ENCODE measurements around the gene VWA7. TPM values are rescaled to one million over a fixed set of nuclear protein-coding genes. Genes with fewer than 3 reads are reported as not detected.

The VWA7 gene
- total RNA-seq, 4 donors from 2014 or later = 1.2 to 8.9 (median 5.4) TPM

DNA sequence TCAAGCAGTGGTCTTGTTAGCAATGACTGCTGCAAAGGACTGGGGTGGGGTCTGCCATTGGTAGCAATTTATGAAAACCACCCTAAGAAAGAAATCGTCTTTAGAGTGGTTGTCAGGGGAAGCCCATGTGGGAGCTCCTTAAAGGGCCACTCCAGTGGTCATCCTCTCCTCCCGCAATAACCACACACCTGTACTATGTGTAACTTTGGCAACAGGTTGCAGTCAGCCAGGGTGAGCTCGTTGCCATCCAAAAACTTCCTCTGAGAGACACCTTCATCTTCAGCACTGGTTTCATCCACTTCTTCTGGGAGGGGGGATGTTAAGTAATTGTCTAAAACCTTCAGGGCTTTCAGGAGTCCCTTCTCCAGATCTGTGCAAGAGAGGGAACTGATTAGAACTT is 45.1 kb downstream of the VWA7 start:
- TF ChIP-seq, protein P1, sequence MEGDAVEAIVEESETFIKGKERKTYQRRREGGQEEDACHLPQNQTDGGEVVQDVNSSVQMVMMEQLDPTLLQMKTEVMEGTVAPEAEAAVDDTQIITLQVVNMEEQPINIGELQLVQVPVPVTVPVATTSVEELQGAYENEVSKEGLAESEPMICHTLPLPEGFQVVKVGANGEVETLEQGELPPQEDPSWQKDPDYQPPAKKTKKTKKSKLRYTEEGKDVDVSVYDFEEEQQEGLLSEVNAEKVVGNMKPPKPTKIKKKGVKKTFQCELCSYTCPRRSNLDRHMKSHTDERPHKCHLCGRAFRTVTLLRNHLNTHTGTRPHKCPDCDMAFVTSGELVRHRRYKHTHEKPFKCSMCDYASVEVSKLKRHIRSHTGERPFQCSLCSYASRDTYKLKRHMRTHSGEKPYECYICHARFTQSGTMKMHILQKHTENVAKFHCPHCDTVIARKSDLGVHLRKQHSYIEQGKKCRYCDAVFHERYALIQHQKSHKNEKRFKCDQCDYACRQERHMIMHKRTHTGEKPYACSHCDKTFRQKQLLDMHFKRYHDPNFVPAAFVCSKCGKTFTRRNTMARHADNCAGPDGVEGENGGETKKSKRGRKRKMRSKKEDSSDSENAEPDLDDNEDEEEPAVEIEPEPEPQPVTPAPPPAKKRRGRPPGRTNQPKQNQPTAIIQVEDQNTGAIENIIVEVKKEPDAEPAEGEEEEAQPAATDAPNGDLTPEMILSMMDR (IDR thresholded peaks at IDR 0.05) = no peak
- no peak for TF ChIP-seq POLR2A (IDR thresholded peaks at IDR 0.05)
- Histone ChIP-seq H3K36me3 (peaks cover 33 to 42% of the 10 kb centered on the region in 2 donors), H3K9me3 (no peaks in the 10 kb centered on the region), H3K27me3 (no peaks in the 10 kb centered on the region), H3K4me3 (replicated peaks in 1 of 3) (no peak overlapping the region), H3K27ac (no peak overlapping the region), H3K4me1 (peaks cover 39 to 45% of the 10 kb centered on the region in 2 donors)
- intact Hi-C loops (cut with DNase I) = loop anchor here (5.0 kb wide), 1 partner anchor 45 kb away; no protein-coding TSS in a partner anchor
- DNase-seq = no peak
- WGBS, 2 donors = 68 to 79% methylated on average over 3 of the region's 3 CpGs

DNA sequence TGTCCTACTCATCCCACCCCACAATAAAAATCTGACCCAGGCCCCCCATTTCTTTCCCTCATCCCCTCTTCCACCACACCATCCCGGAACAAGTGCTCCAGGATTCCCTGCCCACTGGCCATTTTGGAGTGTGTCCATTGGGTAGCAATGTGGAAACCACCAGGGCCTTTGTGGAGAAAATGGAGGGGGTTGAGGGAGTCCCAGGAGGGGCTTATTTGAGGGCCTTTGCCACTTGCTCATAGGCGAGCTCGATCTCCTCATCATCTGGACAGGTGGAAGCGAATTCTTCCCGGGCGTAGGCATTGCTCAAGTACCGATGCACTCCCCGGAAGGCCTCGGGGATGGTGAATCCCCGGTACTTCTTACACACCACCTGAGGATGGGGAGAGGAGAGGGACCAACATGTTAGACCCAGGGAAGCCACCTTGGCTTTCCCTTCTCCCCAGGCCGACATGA is 46.5 kb downstream of the VWA7 start:
- H3K4me3 ChIP-seq (replicated peaks in 1 of 3) = no peak overlapping the region
- peaks cover 33 to 42% of the 10 kb centered on the region in 2 donors for H3K36me3 ChIP-seq
- peaks cover 37 to 53% of the 10 kb centered on the region in 2 donors for H3K4me1 ChIP-seq
- no peaks in the 10 kb centered on the region for H3K27me3 ChIP-seq
- peak overlapping the region; percentile 82 to 98 (median 93) for H3K27ac ChIP-seq
- DNase-seq = no peak
- intact Hi-C loops (cut with DNase I) = loop anchor here (5.0 kb wide), 1 partner anchor 43 kb away; no protein-coding TSS in a partner anchor
- TF ChIP-seq POLR2A (IDR thresholded peaks at IDR 0.05) = no peak
- TF ChIP-seq, protein P1 (IDR thresholded peaks at IDR 0.05) = no peak
- H3K9me3 ChIP-seq = no peaks in the 10 kb centered on the region
- WGBS, 2 donors = 88 to 89% methylated on average over 11 of the region's 11 CpGs

DNA sequence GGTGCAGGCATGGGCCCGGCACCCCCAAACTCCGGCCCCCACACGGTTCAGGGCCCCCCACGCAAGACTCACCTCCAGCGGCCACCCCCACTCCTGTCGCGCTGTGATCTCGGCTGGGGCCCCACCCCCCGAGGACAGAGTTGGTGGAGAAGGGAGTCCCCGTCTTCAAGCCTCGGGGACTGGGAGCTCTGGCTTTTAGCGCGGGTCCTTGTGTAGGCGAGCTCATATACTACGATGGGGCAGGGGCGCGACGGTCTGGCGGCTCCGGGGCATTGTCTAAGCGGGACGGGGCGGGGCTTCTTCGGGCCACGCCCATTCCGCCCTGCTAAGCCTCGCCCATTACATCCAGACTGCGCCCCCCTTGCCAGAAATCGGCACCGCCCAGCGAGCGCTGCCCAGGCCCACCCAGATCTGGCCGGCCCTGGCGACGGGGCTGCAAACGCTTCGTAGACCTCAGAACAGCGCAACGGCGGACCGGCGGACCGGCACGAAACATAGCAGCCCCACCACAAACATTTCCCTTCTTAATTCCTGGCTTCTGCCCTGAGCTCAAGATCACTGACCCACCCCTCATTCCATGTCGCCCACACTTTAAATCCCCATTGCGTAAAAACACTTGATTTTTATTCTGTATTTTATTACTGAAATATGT is 47.0 kb downstream of the VWA7 start:
- intact Hi-C loops (cut with DNase I) = loop anchor here (5.0 to 10.0 kb wide), 2 partner anchors 43 to 105 kb away; no protein-coding TSS in a partner anchor
- WGBS, 2 donors = 10 to 11% methylated on average over 21 to 26 of the region's 46 CpGs
- Histone ChIP-seq H3K4me1 (peaks cover 35 to 53% of the 10 kb centered on the region in 2 donors), H3K4me3 (replicated peaks in 1 of 3) (peak overlapping the region; percentile 55 to 84 (median 62)), H3K36me3 (peaks cover 33 to 42% of the 10 kb centered on the region in 2 donors), H3K9me3 (no peaks in the 10 kb centered on the region), H3K27ac (peak overlapping the region; percentile 82 to 98 (median 93)), H3K27me3 (no peaks in the 10 kb centered on the region)
- TF ChIP-seq, protein P1 (IDR thresholded peaks at IDR 0.05) = no peak
- peak; percentile 57 to 79 for TF ChIP-seq POLR2A (IDR thresholded peaks at IDR 0.05)
- DNase-seq = peak; percentile 84 to 86

DNA sequence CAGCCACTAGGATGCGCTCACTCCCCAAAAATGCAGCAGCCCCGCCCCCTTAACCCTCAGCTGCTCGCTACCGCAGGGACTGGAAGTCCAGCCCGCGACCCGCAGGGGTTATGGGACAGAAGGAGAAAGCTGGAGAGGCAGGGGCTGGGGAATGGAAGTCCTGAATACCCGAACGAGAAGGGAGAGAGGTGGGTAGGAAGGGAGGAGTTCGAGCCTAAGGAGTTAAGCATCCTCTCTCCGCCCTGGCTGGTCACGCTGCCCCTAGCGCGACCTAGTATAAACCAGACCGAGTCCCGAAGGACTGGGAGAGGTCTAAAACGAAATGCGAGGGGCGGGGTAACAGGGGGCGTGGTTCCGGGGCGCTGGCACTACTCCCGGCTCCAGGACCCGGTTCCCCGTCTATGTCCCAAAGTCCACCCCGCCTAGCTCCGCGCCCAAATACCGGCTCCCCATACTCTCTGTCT is 47.6 kb downstream of the VWA7 start:
- no peaks in the 10 kb centered on the region for H3K9me3 ChIP-seq
- peak; percentile 93 to 95 for DNase-seq
- TF ChIP-seq POLR2A (IDR thresholded peaks at IDR 0.05) = no peak
- TF ChIP-seq, protein P1 (IDR thresholded peaks at IDR 0.05) = peak; percentile 29 to 72 (median 60)
- WGBS, 2 donors = 0 to 1% methylated on average over 17 to 20 of the region's 29 CpGs
- H3K4me1 ChIP-seq = peaks cover 30 to 51% of the 10 kb centered on the region in 2 donors
- H3K27ac ChIP-seq = peak overlapping the region; percentile 82 to 98 (median 93)
- H3K4me3 ChIP-seq (replicated peaks in 1 of 3) = peak overlapping the region; percentile 55 to 84 (median 62)
- peaks cover 33 to 42% of the 10 kb centered on the region in 2 donors for H3K36me3 ChIP-seq
- intact Hi-C loops (cut with DNase I) = loop anchor here (10.0 kb wide), 1 partner anchor 105 kb away; no protein-coding TSS in a partner anchor
- no peaks in the 10 kb centered on the region for H3K27me3 ChIP-seq
